HepG2 (cell line): ENCODE results near the gene ALG8. TPM values are rescaled to one million over a fixed set of nuclear protein-coding genes. Genes with fewer than 3 reads are reported as not detected.

Experiments
- ATRX ChIP-seq: sonication (generic); formaldehyde crosslinking; IDR thresholded peaks from 2 replicates; pipeline ENCODE4 v1.4.0; 2020; ENCODE audit warnings: missing genetic modification reagents, borderline replicate concordance
- CTCF ChIP-seq: sonication (generic); formaldehyde crosslinking; IDR thresholded peaks from 2 replicates; pipeline ENCODE4 v1.5.0; 2020; ENCODE audit warnings: mild to moderate bottlenecking, missing genetic modification reagents, moderate library complexity
- DNMT3B ChIP-seq: conservative IDR thresholded peaks from 2 replicates; pipeline ENCODE4 v1.6.1; 2016; ENCODE audit warnings: missing biosample characterization, control low read depth
- FOXJ3 ChIP-seq: sonication (generic); formaldehyde crosslinking; IDR thresholded peaks from 2 replicates; pipeline ENCODE4 v1.4.0; 2020; ENCODE audit warnings: missing genetic modification reagents, mild to moderate bottlenecking, borderline replicate concordance
- HIVEP1 ChIP-seq: sonication (generic); formaldehyde crosslinking; IDR thresholded peaks from 2 replicates; pipeline ENCODE4 v1.4.0; 2020; ENCODE audit warnings: mild to moderate bottlenecking, missing genetic modification reagents
- HOXA3 ChIP-seq: sonication (generic); formaldehyde crosslinking; IDR thresholded peaks from 2 replicates; pipeline ENCODE4 v1.5.0; 2020; ENCODE audit warnings: missing genetic modification reagents
- JUNB ChIP-seq: sonication (generic); formaldehyde crosslinking; IDR thresholded peaks from 2 replicates; pipeline ENCODE4 v1.8.0; 2022; ENCODE audit warnings: missing genetic modification reagents, mild to moderate bottlenecking, borderline replicate concordance
- NR3C1 ChIP-seq: sonication (generic); formaldehyde crosslinking; IDR thresholded peaks from 2 replicates; pipeline ENCODE4 v1.4.0; 2020; ENCODE audit warnings: missing genetic modification reagents
- PCBP1 ChIP-seq: fragments of 200-400 bp; formaldehyde crosslinking; IDR thresholded peaks from 2 replicates; pipeline ENCODE4 v1.6.1; 2017; ENCODE audit warnings: mild to moderate bottlenecking, low read depth, low read length, borderline replicate concordance
- PHF5A ChIP-seq: IDR thresholded peaks from one replicate; pipeline ENCODE4 v1.6.1; 2018; ENCODE audit warnings: low read depth, missing genetic modification reagents; ENCODE audit not compliant: unreplicated experiment
- RBAK ChIP-seq: sonication (generic); formaldehyde crosslinking; IDR thresholded peaks from 2 replicates; pipeline ENCODE4 v1.5.1; 2020; ENCODE audit warnings: mild to moderate bottlenecking, missing genetic modification reagents
- ZBTB37 ChIP-seq: sonication (generic); formaldehyde crosslinking; IDR thresholded peaks from 2 replicates; pipeline ENCODE4 v1.4.0; 2020; ENCODE audit warnings: mild to moderate bottlenecking, missing genetic modification reagents
- ZFP36L1 ChIP-seq: sonication (generic); formaldehyde crosslinking; IDR thresholded peaks from 2 replicates; pipeline ENCODE4 v1.8.0; 2022; ENCODE audit warnings: mild to moderate bottlenecking, missing genetic modification reagents, moderate library complexity
- ZFP82 ChIP-seq: sonication (generic); formaldehyde crosslinking; IDR thresholded peaks from 2 replicates; pipeline ENCODE4 v1.5.1; 2020; ENCODE audit warnings: mild to moderate bottlenecking, missing genetic modification reagents, borderline replicate concordance
- ZNF263 ChIP-seq: sonication (generic); formaldehyde crosslinking; IDR thresholded peaks from 2 replicates; pipeline ENCODE4 v1.4.0; 2020; ENCODE audit warnings: missing genetic modification reagents
- ZNF484 ChIP-seq: sonication (generic); formaldehyde crosslinking; IDR thresholded peaks from 2 replicates; pipeline ENCODE4 v1.5.1; 2020; ENCODE audit warnings: mild to moderate bottlenecking, low read depth, missing genetic modification reagents, borderline replicate concordance
- ZNF512B ChIP-seq: sonication (generic); formaldehyde crosslinking; IDR thresholded peaks from 2 replicates; pipeline ENCODE4 v1.5.1; 2020; ENCODE audit warnings: missing genetic modification reagents, mild to moderate bottlenecking, borderline replicate concordance
- ZNF513 ChIP-seq: sonication (generic); formaldehyde crosslinking; conservative IDR thresholded peaks from 2 replicates; pipeline ENCODE4 v1.5.0; 2020; ENCODE audit warnings: missing genetic modification reagents
- ZNF550 ChIP-seq: sonication (generic); formaldehyde crosslinking; IDR thresholded peaks from 2 replicates; pipeline ENCODE4 v1.4.0; 2020; ENCODE audit warnings: mild to moderate bottlenecking, missing genetic modification reagents, borderline replicate concordance
- polyA plus RNA-seq, 8 experiments: library from polyadenylated mRNA; depleted of rRNA in 3 of 8; stranded (reverse) in 7 of 8; unstranded in 1 of 8; fragments of >200 nt; fragmentation: Illumina TruSeq in 4 of 8; extraction: Trizol in 4 of 8; gene quantifications; 2 replicates each; pipeline versions ENCODE4 v1.2.1 to v1.2.3, GENCODE V29; 2011 to 2016; ENCODE audit warnings: low read depth in 4 of 8, missing spikeins in 1 of 8, mixed read lengths in 1 of 8; ENCODE audit not compliant: insufficient read depth in 1 of 8
- total RNA-seq, 5 experiments: library from RNA; depleted of rRNA; stranded (reverse); fragments of >200 nt; fragmentation: Illumina TruSeq; extraction: Trizol; gene quantifications; 2 replicates each; pipeline ENCODE4 v1.2.3, GENCODE V29; 2016; ENCODE audit warnings: low read depth in 1 of 5

Gene ALG8
- total and polyA plus RNA-seq, 2 of the 13 experiments (the other 11 are each of a cell fraction or from before 2014, with no cell fraction given), result 75.8 to 88.0 TPM

- TF ChIP-seq HIVEP1 (CRISPR knock-in tag) (no peak; the same call in 1 of the 2 replicates), RBAK (CRISPR knock-in tag) (no peak; the same call in 1 of the 2 replicates), ZNF550 (CRISPR knock-in tag) (no peak), ZNF512B (CRISPR knock-in tag) (no peak), ZBTB37 (CRISPR knock-in tag) (no peak), ATRX (CRISPR knock-in tag) (0 out of 2 replicates have a peak, but pooled peaks have one; percentile 73), PCBP1 (peak; percentile 88; the same call in 1 of the 2 replicates), FOXJ3 (CRISPR knock-in tag) (peak; percentile 74; the same call in 1 of the 2 replicates), NR3C1 (CRISPR knock-in tag) (no peak), ZNF513 (CRISPR knock-in tag) (0 out of 2 replicates have a peak, but pooled peaks have one; percentile 88), PHF5A (CRISPR knock-in tag) (peak; percentile 91), ZNF263 (CRISPR knock-in tag) (peak; percentile 66), ZFP36L1 (CRISPR knock-in tag) (peak; percentile 65; the same call in 1 of the 2 replicates), ZNF484 (CRISPR knock-in tag) (no peak; the same call in 1 of the 2 replicates), CTCF (CRISPR knock-in tag) (no peak), JUNB (CRISPR knock-in tag) (no peak), HOXA3 (CRISPR knock-in tag) (peak; percentile 95), ZFP82 (CRISPR knock-in tag) (no peak), DNMT3B (CRISPR knock-in tag) (peak; percentile 88)
Observed at GRCh38 chr11:78079232-78080083, 60.0 kb downstream of the ALG8 start, which contains the start of gene NDUFC2 (continued).
